GM12872 (cell line): ENCODE measurements around the gene KLHDC3.

Experiments used
- CTCF ChIP-seq: IDR thresholded peaks from 3 replicates; pipeline ENCODE4 v1.5.1; 2011; ENCODE audit warnings: low read depth, mild to moderate bottlenecking, low read length, moderate library complexity; ENCODE audit not compliant: insufficient read depth

The KLHDC3 gene

GRCh38 chr6:43020847-43021246 lies 6.8 kb downstream of the KLHDC3 start:
- TF ChIP-seq CTCF = no peak

- TF ChIP-seq CTCF = no peak
Observed at GRCh38 chr6:43021270-43022047, 7.4 kb downstream of the KLHDC3 start, which contains the start of gene RRP36. Gene RRP36, plus strand, starts transcription at chr6:43021623. Its CDS starts 32 bp downstream, at chr6:43021655.

GRCh38 chr6:43024436-43024835 lies 10.4 kb downstream of the KLHDC3 start:
- TF ChIP-seq CTCF = no peak

GRCh38 chr6:43026365-43026764 lies 12.3 kb downstream of the KLHDC3 start:
- no peak for TF ChIP-seq CTCF

GRCh38 chr6:43029120-43029519 lies 15.1 kb downstream of the KLHDC3 start:
- TF ChIP-seq CTCF = no peak

DNA sequence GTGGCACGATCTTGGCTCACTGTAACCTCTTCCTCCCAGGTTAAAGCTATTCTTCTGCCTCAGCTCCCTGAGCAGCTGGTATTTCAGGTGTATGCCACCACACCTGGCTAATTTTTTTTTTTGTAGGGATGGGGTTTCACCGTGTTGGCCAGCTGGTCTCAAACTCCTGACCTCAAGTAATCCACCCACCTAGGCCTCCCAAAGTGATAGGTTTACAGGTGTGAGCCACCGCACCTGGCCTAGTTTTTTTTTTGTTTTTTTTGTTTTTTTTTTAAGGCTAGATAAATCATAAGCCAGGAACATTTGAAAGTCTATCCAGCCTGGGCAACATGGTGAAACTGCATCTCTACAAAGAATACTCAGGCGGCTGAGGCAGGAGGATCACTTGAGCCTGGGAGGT lies 18.3 kb downstream of the KLHDC3 start:
- TF ChIP-seq CTCF = no peak

DNA sequence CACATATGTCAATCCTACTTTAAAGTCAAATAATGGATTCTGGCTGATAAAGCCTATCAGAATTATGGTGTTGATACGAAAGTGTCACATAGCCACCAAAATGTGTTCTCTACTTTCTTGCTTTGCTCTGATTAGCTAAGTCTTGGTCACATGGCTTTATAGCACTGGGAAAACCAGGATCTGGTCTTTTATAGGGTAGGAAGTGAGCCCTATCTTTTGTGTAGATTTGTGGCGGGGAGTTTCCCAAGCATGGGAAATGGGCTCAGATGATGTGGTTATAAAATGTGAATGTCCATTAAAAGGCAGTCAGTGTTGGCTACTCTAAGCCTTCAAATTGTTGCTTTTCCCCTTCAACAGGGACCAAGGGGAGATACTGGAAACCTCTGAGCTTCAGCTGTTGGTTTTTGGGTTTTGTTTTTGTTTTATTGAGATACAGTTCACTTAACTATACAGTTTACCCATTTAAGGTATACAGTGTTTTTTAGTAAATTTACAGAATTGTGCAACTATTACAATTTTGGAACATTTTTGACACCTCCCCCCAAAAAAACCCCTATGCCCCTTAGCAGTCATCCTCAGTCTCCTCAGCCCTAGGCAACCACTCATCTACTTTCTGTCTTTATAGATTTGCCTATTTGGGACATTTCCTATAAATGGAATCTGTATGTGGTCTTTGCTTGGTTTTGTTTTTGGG lies 19.6 kb downstream of the KLHDC3 start:
- no peak for TF ChIP-seq CTCF
